Spleen (tissue), 11 donors: ENCODE data around the gene IRF2. TPM values are rescaled to one million over a fixed set of nuclear protein-coding genes. Genes with fewer than 3 reads are reported as not detected.
A peak's percentile ranks its signal among the peaks of the same experiment; 100 is the strongest.

Source experiments
- DNase-seq: peaks from one replicate; pipeline ENCODE4 v3.0.0-alpha.2; 2020
- H3K27ac ChIP-seq, 8 donors: fragments of 200-600 bp; sonication (generic) in 7 of 8; 1 replicate in 4 of 8; 2 replicates in 4 of 8; pipeline versions ENCODE4 v1.5.0 to v1.8.0; 2016 to 2021; ENCODE audit warnings: inconsistent platforms in 4 of 8, mild to moderate bottlenecking in 4 of 8, moderate library complexity in 1 of 8
- H3K27me3 ChIP-seq, 7 donors: fragments of 200-600 bp; sonication (generic) in 6 of 7; replicated peaks in 1 of 7; 1 replicate in 4 of 7; 2 replicates in 3 of 7; pipeline versions ENCODE4 v1.5.0 to v1.8.0; 2016 to 2021; ENCODE audit warnings: inconsistent platforms in 3 of 7, mild to moderate bottlenecking in 1 of 7
- H3K36me3 ChIP-seq, 6 donors: fragments of 200-600 bp; sonication (generic) in 5 of 6; 1 replicate in 4 of 6; 2 replicates in 2 of 6; pipeline versions ENCODE4 v1.5.0 to v1.8.0; 2016 to 2021; ENCODE audit warnings: inconsistent platforms in 2 of 6
- H3K4me1 ChIP-seq, 6 donors: fragments of 200-600 bp; sonication (generic) in 5 of 6; 1 replicate in 3 of 6; 2 replicates in 3 of 6; pipeline versions ENCODE4 v1.5.0 to v1.8.0; 2016 to 2021; ENCODE audit warnings: inconsistent platforms in 3 of 6
- H3K4me3 ChIP-seq, 8 donors: fragments of 200-600 bp; sonication (generic) in 7 of 8; 1 replicate in 4 of 8; 2 replicates in 4 of 8; pipeline versions ENCODE4 v1.5.0 to v1.8.0; 2016 to 2021; ENCODE audit warnings: inconsistent platforms in 4 of 8, mild to moderate bottlenecking in 4 of 8, moderate library complexity in 2 of 8
- H3K9me3 ChIP-seq, 8 donors: fragments of 200-600 bp; sonication (generic) in 7 of 8; 1 replicate in 4 of 8; 2 replicates in 4 of 8; pipeline versions ENCODE4 v1.5.0 to v1.8.0; 2016 to 2021; ENCODE audit warnings: inconsistent platforms in 4 of 8
- POLR2A ChIP-seq, 3 donors: fragments of 450-650 bp; IDR thresholded peaks; one replicate each; pipeline ENCODE4 v1.5.1; 2017; ENCODE audit warnings: antibody characterized with exemption in 3 of 3, mild to moderate bottlenecking in 1 of 3
- POLR2AphosphoS5 ChIP-seq, 3 donors: sonication (generic); formaldehyde crosslinking; IDR thresholded peaks; one replicate each; pipeline ENCODE4 v1.5.1; 2017; ENCODE audit warnings: antibody characterized with exemption in 3 of 3
- WGBS, 5 donors: extraction: QIAGEN DNeasy Blood & Tissue Kit in 3 of 5; methylation state at CpG; one replicate each; pipeline versions ENCODE4 v1.1.5 to v1.1.7; 2013 to 2018; 5-methylcytosine and 5-hydroxymethylcytosine counted together
- intact Hi-C: fragments of 100-400 bp; cut with DNase I; formaldehyde crosslinking; loops from one replicate; pipeline ENCODE4 v1.15.0; 2023; ENCODE audit warnings: low total_unique reads
- polyA plus RNA-seq, 3 donors: library from polyadenylated mRNA; stranded (reverse); fragments of 200-250 nt; gene quantifications; one replicate each; pipeline ENCODE4 v1.2.1, GENCODE V29; 2013
- total RNA-seq, 7 donors: library from RNA; depleted of rRNA in 3 of 7; stranded (reverse); fragments of >200 nt in 3 of 7; fragmentation: NEBNext Ultra II Directional in 4 of 7; extraction: Animal tissue kit (Norgen Biotek cat#: 25700) in 4 of 7; gene quantifications; one replicate each; pipeline versions ENCODE4 v1.1.0 to v1.2.1, GENCODE V29; 2016 to 2021
- TF ChIP-seq, protein P1 (sequence below), 11 experiments: fragments of 200-600 bp in 7 of 11; fragments of 450-650 bp in 4 of 11; sonication (generic) in 4 of 11; IDR thresholded peaks in 8 of 11; conservative IDR thresholded peaks in 3 of 11; 1 replicate in 7 of 11; 2 replicates in 4 of 11; pipeline versions ENCODE4 v1.4.0 to v1.8.0; 2016 to 2021; ENCODE audit warnings: antibody characterized with exemption in 11 of 11, inconsistent platforms in 4 of 11, mild to moderate bottlenecking in 1 of 11
- donor health status: healthy with polysubstance abuse.
- donor health status: DM: no; HTN: no; CAD: no; lungs with moderate emphysema.
- donor health status: DM: no; HTN: no; CAD: no.
- donor health status: Bipolar disorder and iron deficiency.
- donor health status: healthy.
- donor health status: DM: no; HTN: no; CAD: no.
- donor health status: DM: yes; HTN: yes; CAD: no.

Gene IRF2
- total and polyA plus RNA-seq, 10 donors: 27.1 to 101 (median 87.2) TPM

DNA sequence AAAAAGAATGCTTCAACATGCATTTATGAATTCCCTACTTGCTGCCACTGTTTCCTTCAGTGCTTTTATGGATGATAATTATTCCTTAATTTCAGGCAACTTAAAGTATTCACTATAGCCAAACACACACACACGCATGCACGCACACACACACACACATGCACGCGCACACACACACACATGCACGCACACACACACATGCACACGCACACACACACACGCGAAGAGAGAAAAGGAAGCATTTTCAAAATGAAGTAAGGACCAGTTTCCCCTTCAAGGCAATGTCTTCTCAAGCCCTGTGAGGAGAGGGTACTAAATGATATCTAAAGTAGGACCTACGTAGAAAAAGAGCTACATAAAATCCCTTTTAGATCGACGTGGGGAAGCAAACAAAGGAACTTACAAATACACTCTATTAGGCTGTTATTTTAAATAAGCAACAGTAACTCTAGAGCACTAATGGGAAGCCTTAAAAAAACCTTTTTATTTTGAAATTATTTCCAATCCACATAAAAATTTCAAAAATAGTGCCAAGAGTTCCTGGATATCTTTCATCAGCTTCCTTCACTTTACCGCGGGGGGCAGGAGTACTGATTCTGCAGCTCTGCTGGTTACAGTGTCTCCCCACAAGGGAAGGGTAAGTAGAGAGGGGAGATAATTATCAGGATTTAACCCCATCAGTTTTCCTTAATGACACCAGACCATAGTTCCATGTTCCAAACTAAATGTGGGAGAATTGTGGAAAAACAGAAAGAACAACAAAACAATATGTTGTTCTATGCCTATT, 13.7 kb downstream of the IRF2 start:
- H3K4me1 ChIP-seq: peaks cover 37 to 99% (median 79%) of the 10 kb centered on the region in 6 donors

DNA sequence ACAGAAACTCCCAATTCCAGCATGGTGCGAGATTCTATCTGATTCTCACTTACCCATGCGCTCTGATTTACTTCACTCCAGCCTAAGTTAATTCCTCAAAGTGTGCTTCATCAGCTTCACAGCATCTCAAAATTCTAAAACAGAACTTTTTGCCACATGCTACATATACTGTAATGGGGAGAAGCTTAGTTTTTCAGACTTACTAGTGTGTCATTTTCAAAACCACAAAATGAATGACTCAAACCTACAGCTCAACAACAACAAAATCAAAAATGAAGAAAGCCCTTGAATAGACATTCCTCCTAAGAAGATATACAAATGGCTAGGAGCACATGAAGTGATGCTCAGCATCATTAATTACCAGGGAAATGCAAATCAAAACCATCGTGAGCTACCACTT, 14.9 kb downstream of the IRF2 start:
- no peaks in the 10 kb centered on the region for H3K9me3 ChIP-seq
- H3K27me3 ChIP-seq: no peaks in the 10 kb centered on the region
- no peak overlapping the region for H3K4me3 ChIP-seq
- no peak for DNase-seq
- 73 to 90% (median 89%) methylated on average over 3 of the region's 3 CpGs for WGBS, 5 donors
- H3K4me1 ChIP-seq: peaks cover 42 to 98% (median 80%) of the 10 kb centered on the region in 6 donors
- peak overlapping the region in 2 of 8 donors; percentile 0 to 65 for H3K27ac ChIP-seq
- TF ChIP-seq, protein P1, sequence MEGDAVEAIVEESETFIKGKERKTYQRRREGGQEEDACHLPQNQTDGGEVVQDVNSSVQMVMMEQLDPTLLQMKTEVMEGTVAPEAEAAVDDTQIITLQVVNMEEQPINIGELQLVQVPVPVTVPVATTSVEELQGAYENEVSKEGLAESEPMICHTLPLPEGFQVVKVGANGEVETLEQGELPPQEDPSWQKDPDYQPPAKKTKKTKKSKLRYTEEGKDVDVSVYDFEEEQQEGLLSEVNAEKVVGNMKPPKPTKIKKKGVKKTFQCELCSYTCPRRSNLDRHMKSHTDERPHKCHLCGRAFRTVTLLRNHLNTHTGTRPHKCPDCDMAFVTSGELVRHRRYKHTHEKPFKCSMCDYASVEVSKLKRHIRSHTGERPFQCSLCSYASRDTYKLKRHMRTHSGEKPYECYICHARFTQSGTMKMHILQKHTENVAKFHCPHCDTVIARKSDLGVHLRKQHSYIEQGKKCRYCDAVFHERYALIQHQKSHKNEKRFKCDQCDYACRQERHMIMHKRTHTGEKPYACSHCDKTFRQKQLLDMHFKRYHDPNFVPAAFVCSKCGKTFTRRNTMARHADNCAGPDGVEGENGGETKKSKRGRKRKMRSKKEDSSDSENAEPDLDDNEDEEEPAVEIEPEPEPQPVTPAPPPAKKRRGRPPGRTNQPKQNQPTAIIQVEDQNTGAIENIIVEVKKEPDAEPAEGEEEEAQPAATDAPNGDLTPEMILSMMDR (IDR thresholded peaks at IDR 0.05 in 8 of 11, conservative IDR thresholded peaks at IDR 0.05 in 3 of 11): no peak
- peaks cover 0 to 30% (median 6%) of the 10 kb centered on the region in 6 donors for H3K36me3 ChIP-seq
- intact Hi-C loops: no loop called here

More for the DNA sequence above, 13.7 kb downstream of the IRF2 start:
- Histone ChIP-seq H3K4me3 (peak overlapping the region in 1 of 8 donors; percentile 17), H3K36me3 (peaks cover 0 to 42% (median 6%) of the 10 kb centered on the region in 6 donors), H3K27me3 (no peaks in the 10 kb centered on the region), H3K27ac (peak overlapping the region in 5 of 8 donors; percentile 23 to 65 (median 39)), H3K9me3 (no peaks in the 10 kb centered on the region)
- TF ChIP-seq, protein P1 (IDR thresholded peaks at IDR 0.05 in 8 of 11, conservative IDR thresholded peaks at IDR 0.05 in 3 of 11): no peak
- TF ChIP-seq POLR2AphosphoS5 (IDR thresholded peaks at IDR 0.05) (no peak), POLR2A (IDR thresholded peaks at IDR 0.05) (no peak)
- intact Hi-C loops: no loop called here
- DNase-seq: no peak
- WGBS, 5 donors: 31 to 49% (median 46%) methylated on average over 13 of the region's 13 CpGs

DNA sequence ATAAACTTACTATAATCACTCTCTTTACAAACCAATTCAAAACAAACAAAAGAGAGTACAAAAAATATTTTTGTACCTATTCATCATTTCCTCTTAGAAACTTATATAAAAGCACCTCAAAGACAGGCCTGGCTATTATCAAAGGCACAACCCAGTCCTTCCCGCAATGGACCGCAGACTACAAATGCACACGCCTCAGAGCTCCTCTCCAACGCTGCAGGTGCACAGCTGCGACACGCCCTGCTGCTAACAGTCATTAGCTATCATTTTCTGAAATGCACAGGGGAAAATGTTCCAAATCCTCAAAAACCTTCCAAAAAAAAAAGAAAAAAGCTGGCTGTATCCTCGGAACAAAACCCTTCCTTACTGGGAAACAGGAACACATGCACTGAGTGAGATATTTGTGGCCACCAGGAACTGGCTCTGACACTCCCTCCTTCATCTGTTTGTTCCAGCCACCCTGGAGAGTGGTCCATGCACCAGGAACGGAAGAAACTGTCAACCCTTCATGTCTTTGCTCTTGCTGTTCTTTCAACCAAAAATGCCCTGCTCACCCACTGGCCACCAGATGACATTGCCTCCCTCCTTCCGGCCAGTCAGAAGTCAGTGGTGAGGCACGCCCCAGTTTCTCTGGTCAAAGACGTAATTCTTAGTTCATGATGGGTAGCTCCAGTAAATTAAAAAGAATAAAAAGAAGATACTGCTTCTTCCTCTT, 16.7 kb downstream of the IRF2 start:
- no peak for DNase-seq
- Histone ChIP-seq H3K27ac (peak overlapping the region in 6 of 8 donors; percentile 24 to 72 (median 42)), H3K27me3 (no peaks in the 10 kb centered on the region), H3K4me3 (no peak overlapping the region), H3K9me3 (no peaks in the 10 kb centered on the region), H3K4me1 (peaks cover 56 to 99% (median 95%) of the 10 kb centered on the region in 6 donors), H3K36me3 (peaks cover 0 to 26% (median 6%) of the 10 kb centered on the region in 6 donors)
- WGBS, 5 donors: 61 to 75% (median 67%) methylated on average over 11 of the region's 11 CpGs
- intact Hi-C loops: no loop called here
- TF ChIP-seq POLR2A (IDR thresholded peaks at IDR 0.05) (no peak), POLR2AphosphoS5 (IDR thresholded peaks at IDR 0.05) (peak in 2 of 3 donors; percentile 39 to 60)

DNA sequence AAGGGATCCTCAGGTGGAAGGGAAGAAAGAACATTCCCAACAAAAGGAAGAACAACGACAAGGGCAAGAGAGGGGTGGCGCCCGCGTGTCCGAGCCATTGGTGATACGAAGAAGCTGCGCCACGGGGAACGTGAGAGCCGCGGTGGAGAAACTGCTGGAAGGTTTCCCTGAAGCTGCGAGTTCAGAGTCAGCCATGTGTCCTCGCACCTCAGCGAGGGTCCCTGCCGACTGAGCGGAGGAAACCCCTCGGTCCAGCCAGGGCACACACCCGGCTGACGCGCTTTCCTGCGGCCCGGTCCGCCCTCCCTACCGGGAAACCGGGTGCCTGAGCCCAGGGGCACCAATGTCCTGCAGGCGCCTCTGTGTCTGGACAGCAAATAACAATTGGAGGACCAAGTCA, 18.0 kb downstream of the IRF2 start:
- H3K9me3 ChIP-seq: no peaks in the 10 kb centered on the region
- intact Hi-C loops: no loop called here
- 94 to 99% (median 96%) methylated on average over 26 of the region's 26 CpGs for WGBS, 5 donors

More for the DNA sequence above, 18.0 kb downstream of the IRF2 start:
- H3K27me3 ChIP-seq: no peaks in the 10 kb centered on the region
- H3K27ac ChIP-seq: peak overlapping the region in 1 of 8 donors; percentile 72
- no peak for TF ChIP-seq POLR2A (IDR thresholded peaks at IDR 0.05)
- TF ChIP-seq POLR2AphosphoS5 (IDR thresholded peaks at IDR 0.05): peak in 1 of 3 donors; percentile 32
- TF ChIP-seq, protein P1 (IDR thresholded peaks at IDR 0.05 in 8 of 11, conservative IDR thresholded peaks at IDR 0.05 in 3 of 11): no peak
- H3K4me3 ChIP-seq: no peak overlapping the region
- H3K36me3 ChIP-seq: peaks cover 0 to 36% (median 13%) of the 10 kb centered on the region in 6 donors
- peaks cover 59 to 99% (median 96%) of the 10 kb centered on the region in 6 donors for H3K4me1 ChIP-seq
- DNase-seq: no peak
